Pancreas (tissue), 10 donors: ENCODE data around the gene GPNMB. TPM values are rescaled to one million over a fixed set of nuclear protein-coding genes. Genes with fewer than 3 reads are reported as not detected.
A peak's percentile ranks its signal among the peaks of the same experiment; 100 is the strongest.
"Not testable (repeated sequence)": the region's sequence is repeated elsewhere in the genome, so short reads cannot be mapped to it uniquely, and the experiment has no call there.

Experiments used
- ATAC-seq, 4 donors: fragments of 200-7000 bp; cut with Tn5 transposase; one replicate each; pipeline versions ENCODE4 v1.8.0 to v1.9.1; 2020; ENCODE audit warnings: mild to moderate bottlenecking in 4 of 4, moderate library complexity in 4 of 4
- DNase-seq, 6 donors: peaks; one replicate each; pipeline ENCODE4 v3.0.0-alpha.2; 2020
- FAIRE-seq: peaks from 2 replicates; lab custom pipeline; 2012; peaks lifted over from hg19 to GRCh38; lab: Jason Lieb, UNC
- H3K27ac ChIP-seq, 4 donors: fragments of 200-600 bp; sonication (generic); 1 replicate in 3 of 4; 2 replicates in 1 of 4; pipeline versions ENCODE4 v1.5.0 to v1.8.0; 2020
- H3K27me3 ChIP-seq, 4 donors: fragments of 200-600 bp; one replicate each; pipeline ENCODE4 v1.8.0; 2021
- H3K36me3 ChIP-seq, 3 donors: fragments of 200-600 bp; sonication (generic) in 1 of 3; one replicate each; pipeline versions ENCODE4 v1.5.0 to v1.8.0; 2020 to 2021
- H3K4me1 ChIP-seq, 3 donors: fragments of 200-600 bp; one replicate each; pipeline ENCODE4 v1.8.0; 2021
- H3K4me3 ChIP-seq, 4 donors: fragments of 200-600 bp; sonication (generic) in 2 of 4; one replicate each; pipeline versions ENCODE4 v1.5.0 to v1.8.0; 2020 to 2021
- H3K9me3 ChIP-seq, 4 donors: fragments of 200-600 bp; one replicate each; pipeline ENCODE4 v1.8.0; 2021
- CTCF ChIP-seq, 4 donors: fragments of 200-600 bp; sonication (generic) in 3 of 4; IDR thresholded peaks; one replicate each; pipeline versions ENCODE4 v1.5.0 to v1.8.0; 2021; ENCODE audit warnings: antibody characterized with exemption in 4 of 4
- WGBS, 2 donors: extraction: QIAGEN DNeasy Blood & Tissue Kit; methylation state at CpG; one replicate each; pipeline ENCODE4 v1.1.7; 2013; 5-methylcytosine and 5-hydroxymethylcytosine counted together
- intact Hi-C, 3 donors: fragments of 100-400 bp; cut with DNase I; formaldehyde crosslinking; loops; one replicate each; pipeline versions ENCODE4 v1.11.1 to v1.14.2; 2022
- polyA plus RNA-seq, 2 donors: library from polyadenylated mRNA; stranded (reverse); fragments of 200-250 nt; gene quantifications; one replicate each; pipeline ENCODE4 v1.2.3, GENCODE V29; 2013
- total RNA-seq, 6 donors: library from RNA; stranded (reverse); fragmentation: NEBNext Ultra II Directional in 4 of 6; extraction: Animal tissue kit (Norgen Biotek cat#: 25700) in 4 of 6; gene quantifications; one replicate each; pipeline versions ENCODE4 v1.2.1 to v1.2.4, GENCODE V29; 2021 to 2023
- donor health status: healthy with polysubstance abuse.
- donor health status: DM: no; HTN: no; CAD: no; lungs with moderate emphysema.
- donor health status: DM: no; HTN: no; CAD: no.
- donor health status: control.
- donor health status: control.
- donor health status: Bipolar disorder and iron deficiency.
- donor health status: DM: yes; HTN: yes; CAD: no.
- donor health status: DM: no; HTN: no; CAD: no.
- donor health status: DM: no; HTN: no; CAD: no.
- donor health status: DM: yes; HTN: yes; CAD: no.

Gene GPNMB
- total RNA-seq = 100 to 1,000 TPM in 1 of 6 donors, 10 to 100 TPM in 2, 1 to 10 TPM in 3; 1.9 to 104 (median 8.9) TPM
- polyA plus RNA-seq = 1 to 10 TPM; 3.7 to 6.3 TPM

- H3K4me3 ChIP-seq = peak within 1 kb of the TSS in 2 of 4 donors; percentile 5 to 26
- intact Hi-C loops = no loop called here
- 58 to 77% methylated on average over 7 of the region's 7 CpGs for WGBS, 2 donors
Observed at GRCh38 chr7:23246555-23246954, at the start of gene GPNMB. Gene GPNMB, plus strand, starts transcription at chr7:23246775. Its CDS starts 83 bp downstream, at chr7:23246858.

GRCh38 chr7:23197745-23198144, 48.8 kb upstream of the GPNMB start:
- 91 to 95% methylated on average over 5 of the region's 5 CpGs for WGBS, 2 donors
- peaks cover 0 to 24% (median 7%) of the 10 kb centered on the region in 3 donors for H3K36me3 ChIP-seq
- H3K4me1 ChIP-seq, ATAC-seq, H3K27me3 ChIP-seq, intact Hi-C loops, H3K4me3 ChIP-seq, H3K27ac ChIP-seq, DNase-seq, H3K9me3 ChIP-seq, FAIRE-seq: not testable (repeated sequence)

More at GRCh38 chr7:23246555-23246954, at the start of gene GPNMB:
- H3K36me3 ChIP-seq = no peaks in the 10 kb centered on the region
- FAIRE-seq (no peak), DNase-seq (no peak), ATAC-seq (peak in 3 of 4 donors; percentile 34 to 78 (median 68))
- peak within 1 kb of the TSS in 2 of 4 donors; percentile 32 to 52 for H3K27ac ChIP-seq
- H3K27me3 ChIP-seq = peaks cover 0 to 17% (median 0%) of the 10 kb centered on the region in 4 donors
- H3K4me1 ChIP-seq = no peaks in the 10 kb centered on the region
- H3K9me3 ChIP-seq = no peaks in the 10 kb centered on the region
- TF ChIP-seq CTCF (IDR thresholded peaks at IDR 0.05) = no peak

GRCh38 chr7:23200331-23200730, 46.2 kb upstream of the GPNMB start:
- intact Hi-C loops = no loop called here

GRCh38 chr7:23204241-23204640, 42.3 kb upstream of the GPNMB start:
- Histone ChIP-seq H3K36me3 (peaks cover 0 to 14% (median 6%) of the 10 kb centered on the region in 3 donors), H3K9me3 (no peaks in the 10 kb centered on the region), H3K27me3 (no peaks in the 10 kb centered on the region), H3K4me1 (no peaks in the 10 kb centered on the region), H3K4me3 (no peak overlapping the region), H3K27ac (no peak overlapping the region)
- no peak for FAIRE-seq
- no peak for TF ChIP-seq CTCF (IDR thresholded peaks at IDR 0.05)
- no peak for ATAC-seq
- WGBS, 2 donors = 85 to 94% methylated on average over 1 of the region's 1 CpG
- intact Hi-C loops = no loop called here
- no peak for DNase-seq

More at GRCh38 chr7:23200331-23200730, 46.2 kb upstream of the GPNMB start:
- Histone ChIP-seq H3K36me3 (peaks cover 0 to 16% (median 7%) of the 10 kb centered on the region in 3 donors), H3K4me1 (no peaks in the 10 kb centered on the region), H3K27ac (no peak overlapping the region), H3K27me3 (no peaks in the 10 kb centered on the region), H3K4me3 (no peak overlapping the region), H3K9me3 (no peaks in the 10 kb centered on the region)
- TF ChIP-seq CTCF (IDR thresholded peaks at IDR 0.05) = no peak
- WGBS, 2 donors = 89 to 90% methylated on average over 2 of the region's 2 CpGs
- no peak for ATAC-seq
- no peak for FAIRE-seq
- no peak for DNase-seq

GRCh38 chr7:23205577-23205908, 41.0 kb upstream of the GPNMB start:
- H3K27ac ChIP-seq = peak overlapping the region in 1 of 4 donors; percentile 23
- intact Hi-C loops = no loop called here
- peaks cover 0 to 1% (median 0%) of the 10 kb centered on the region in 3 donors for H3K36me3 ChIP-seq
- FAIRE-seq (no peak), ATAC-seq (no peak), DNase-seq (no peak)
- H3K27me3 ChIP-seq = no peaks in the 10 kb centered on the region
- 64 to 71% methylated on average over 2 of the region's 2 CpGs for WGBS, 2 donors
- no peak for TF ChIP-seq CTCF (IDR thresholded peaks at IDR 0.05)
- no peaks in the 10 kb centered on the region for H3K9me3 ChIP-seq
- no peaks in the 10 kb centered on the region for H3K4me1 ChIP-seq
- H3K4me3 ChIP-seq = no peak overlapping the region
